ENCODE measurements around the gene ZMYM3.

DNA sequence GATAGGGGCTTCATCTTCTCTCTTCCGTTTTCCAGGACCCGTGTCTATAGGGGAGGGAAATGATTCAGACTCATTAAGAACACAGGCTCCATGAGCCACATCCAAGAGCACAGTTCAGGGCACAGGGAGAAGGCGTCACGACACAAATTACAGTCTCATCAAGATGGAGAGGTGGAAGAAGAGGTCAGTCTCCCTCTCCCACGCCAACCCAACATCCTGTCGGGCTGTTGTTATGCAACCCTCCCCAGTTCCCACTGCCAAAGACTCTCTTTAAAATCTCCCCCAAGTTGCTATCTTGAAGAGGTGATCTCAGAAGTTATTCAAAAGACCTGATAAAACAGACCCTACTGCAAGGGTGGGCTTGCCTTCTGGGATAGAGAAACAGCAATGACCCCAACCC lies 12.6 kb downstream of the ZMYM3 start:
- TF ChIP-seq POLR2A (IDR thresholded peaks at IDR 0.05): no peak
- TF ChIP-seq, protein P1, sequence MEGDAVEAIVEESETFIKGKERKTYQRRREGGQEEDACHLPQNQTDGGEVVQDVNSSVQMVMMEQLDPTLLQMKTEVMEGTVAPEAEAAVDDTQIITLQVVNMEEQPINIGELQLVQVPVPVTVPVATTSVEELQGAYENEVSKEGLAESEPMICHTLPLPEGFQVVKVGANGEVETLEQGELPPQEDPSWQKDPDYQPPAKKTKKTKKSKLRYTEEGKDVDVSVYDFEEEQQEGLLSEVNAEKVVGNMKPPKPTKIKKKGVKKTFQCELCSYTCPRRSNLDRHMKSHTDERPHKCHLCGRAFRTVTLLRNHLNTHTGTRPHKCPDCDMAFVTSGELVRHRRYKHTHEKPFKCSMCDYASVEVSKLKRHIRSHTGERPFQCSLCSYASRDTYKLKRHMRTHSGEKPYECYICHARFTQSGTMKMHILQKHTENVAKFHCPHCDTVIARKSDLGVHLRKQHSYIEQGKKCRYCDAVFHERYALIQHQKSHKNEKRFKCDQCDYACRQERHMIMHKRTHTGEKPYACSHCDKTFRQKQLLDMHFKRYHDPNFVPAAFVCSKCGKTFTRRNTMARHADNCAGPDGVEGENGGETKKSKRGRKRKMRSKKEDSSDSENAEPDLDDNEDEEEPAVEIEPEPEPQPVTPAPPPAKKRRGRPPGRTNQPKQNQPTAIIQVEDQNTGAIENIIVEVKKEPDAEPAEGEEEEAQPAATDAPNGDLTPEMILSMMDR (IDR thresholded peaks at IDR 0.05): no peak

Measured in right lobe of liver (tissue), 4 donors.